Embryonic facial prominence (tissue), 1 donor: Measurements from ENCODE around the gene NAV3.
A peak's percentile ranks its signal among the peaks of the same experiment; 100 is the strongest.

Experiments used
- DNase-seq: peaks from one replicate; pipeline ENCODE4 v3.0.0-alpha.2; 2016; ENCODE audit errors: extremely low spot score

NAV3 gene

GRCh38 chr12:78120306-78120705 lies 289.6 kb downstream of the NAV3 start:
- no peak for DNase-seq

- no peak for DNase-seq
Measured at GRCh38 chr12:78120866-78121560, 290.3 kb downstream of the NAV3 start.

- DNase-seq = no peak
Measured at GRCh38 chr12:78121969-78122610, 291.4 kb downstream of the NAV3 start.

GRCh38 chr12:78128211-78128610 lies 297.5 kb downstream of the NAV3 start:
- no peak for DNase-seq

GRCh38 chr12:78143717-78144116 lies 313.0 kb downstream of the NAV3 start:
- DNase-seq = no peak

- DNase-seq = no peak
Measured at GRCh38 chr12:78145398-78145797, 314.7 kb downstream of the NAV3 start.

- DNase-seq = peak; percentile 23
Measured at GRCh38 chr12:78146365-78146772, 315.7 kb downstream of the NAV3 start.

- DNase-seq = no peak
Measured at GRCh38 chr12:78149459-78149858, 318.8 kb downstream of the NAV3 start.

GRCh38 chr12:78155546-78155945 lies 324.9 kb downstream of the NAV3 start:
- no peak for DNase-seq

- DNase-seq = no peak
Measured at GRCh38 chr12:78156751-78157150, 326.1 kb downstream of the NAV3 start.

GRCh38 chr12:78157199-78157598 lies 326.5 kb downstream of the NAV3 start:
- DNase-seq = no peak

GRCh38 chr12:78164154-78164553 lies 333.5 kb downstream of the NAV3 start:
- no peak for DNase-seq

GRCh38 chr12:78167510-78167909 lies 336.8 kb downstream of the NAV3 start:
- no peak for DNase-seq

GRCh38 chr12:78171061-78171460 lies 340.4 kb downstream of the NAV3 start:
- DNase-seq = no peak

- no peak for DNase-seq
Measured at GRCh38 chr12:78176643-78177042, 345.9 kb downstream of the NAV3 start.

- no peak for DNase-seq
Measured at GRCh38 chr12:78177298-78177697, 346.6 kb downstream of the NAV3 start.

- no peak for DNase-seq
Measured at GRCh38 chr12:78179346-78179745, 348.7 kb downstream of the NAV3 start.

GRCh38 chr12:78181544-78182162 lies 351.0 kb downstream of the NAV3 start:
- peak; percentile 14 for DNase-seq

GRCh38 chr12:78183824-78184223 lies 353.1 kb downstream of the NAV3 start:
- DNase-seq = no peak

GRCh38 chr12:78185109-78185508 lies 354.4 kb downstream of the NAV3 start:
- no peak for DNase-seq

- DNase-seq = no peak
Measured at GRCh38 chr12:78185651-78186050, 355.0 kb downstream of the NAV3 start.

GRCh38 chr12:78186670-78187069 lies 356.0 kb downstream of the NAV3 start:
- no peak for DNase-seq

GRCh38 chr12:78187741-78188140 lies 357.0 kb downstream of the NAV3 start:
- no peak for DNase-seq
